Cortex of kidney (tissue), 1 donor: Measurements from ENCODE around the gene UPF1.
"Not testable (repeated sequence)": the region's sequence is repeated elsewhere in the genome, so short reads cannot be mapped to it uniquely, and the experiment has no call there.

Source experiments
- DNase-seq: peaks from one replicate; lab custom pipeline; 2025; lab: John Stamatoyannopoulos, UW

The UPF1 gene

DNA sequence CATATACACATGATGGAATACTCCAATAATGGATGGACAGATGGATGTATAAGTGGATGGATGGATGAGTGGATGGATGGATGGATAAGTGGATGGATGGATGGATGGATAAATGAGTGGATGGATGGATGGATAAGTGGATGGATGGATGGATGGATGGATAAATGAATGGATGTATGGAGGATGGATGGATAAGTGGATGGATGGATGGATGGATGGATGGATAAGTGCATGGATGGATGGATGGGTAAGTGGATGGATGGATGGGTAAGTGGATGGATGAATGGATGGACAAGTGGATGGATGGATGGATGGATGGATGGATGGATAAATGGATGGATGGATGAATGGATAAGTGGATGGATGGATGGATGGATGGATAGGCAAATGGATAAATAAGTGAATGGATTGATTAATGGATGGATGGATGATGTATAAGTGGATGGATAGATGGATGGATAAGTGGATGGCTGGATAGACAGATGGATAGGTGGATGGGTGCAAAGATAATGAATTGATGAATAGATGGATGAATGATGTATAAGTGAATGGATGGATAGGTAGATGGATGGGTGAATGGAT lies 32.3 kb upstream of the UPF1 start:
- no peak for DNase-seq

DNA sequence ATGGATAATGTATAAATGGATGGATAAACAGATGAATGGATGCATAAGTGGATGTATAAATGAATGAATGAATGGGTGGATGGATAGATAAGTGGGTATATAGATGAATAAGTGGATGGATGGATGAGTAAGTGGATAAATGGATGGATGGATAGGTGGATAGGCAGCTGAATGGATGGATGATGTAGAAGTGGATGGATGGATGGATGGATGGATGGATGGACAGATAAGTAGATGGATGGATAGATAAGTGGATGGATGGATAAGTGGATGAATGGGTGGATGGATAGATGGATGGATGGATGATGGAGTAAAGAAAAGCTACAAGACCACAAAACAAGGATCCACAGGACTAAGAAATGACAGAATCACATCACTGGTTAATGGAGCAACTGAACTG lies 31.7 kb upstream of the UPF1 start:
- no peak for DNase-seq

DNA sequence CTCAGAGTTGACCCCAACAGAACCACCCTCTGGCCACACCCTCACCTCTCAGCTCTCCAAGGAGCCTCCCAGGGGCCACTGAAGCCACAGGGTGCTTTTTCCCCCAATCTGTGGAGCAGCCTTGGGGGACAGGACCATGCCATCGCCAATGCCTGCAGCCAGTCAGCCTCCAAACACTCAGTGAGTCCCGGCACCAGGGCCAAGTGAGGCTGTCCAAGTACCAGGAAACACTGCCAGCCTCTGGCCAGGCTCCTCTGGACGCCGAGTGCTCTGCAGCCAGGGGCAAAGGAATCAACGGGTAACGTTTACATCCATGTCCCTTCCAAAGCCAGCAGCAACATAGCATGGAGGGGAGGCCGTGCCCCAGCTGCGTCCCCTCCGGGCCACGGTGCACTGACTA lies 31.1 kb upstream of the UPF1 start:
- DNase-seq, result no peak

DNA sequence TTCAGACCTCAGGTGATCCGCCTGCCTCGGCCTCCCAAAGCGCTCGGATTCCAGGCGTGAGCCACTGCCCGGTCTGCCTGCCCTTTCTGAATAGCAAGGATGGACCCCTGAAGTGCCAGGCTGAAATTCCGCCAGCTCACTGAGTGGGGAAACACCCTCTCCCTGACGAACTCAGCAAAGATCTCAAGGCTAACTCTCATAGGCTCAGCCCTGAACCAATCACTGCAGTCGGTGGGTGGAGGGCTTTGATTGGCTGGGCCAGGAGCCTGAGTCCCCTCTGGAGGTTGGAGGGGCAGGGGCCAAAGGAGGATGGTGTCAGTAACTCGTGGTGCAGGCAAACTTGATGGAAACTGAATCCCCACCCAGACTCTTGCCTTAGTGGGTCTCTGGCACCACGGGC lies 29.4 kb upstream of the UPF1 start:
- DNase-seq, result no peak

DNA sequence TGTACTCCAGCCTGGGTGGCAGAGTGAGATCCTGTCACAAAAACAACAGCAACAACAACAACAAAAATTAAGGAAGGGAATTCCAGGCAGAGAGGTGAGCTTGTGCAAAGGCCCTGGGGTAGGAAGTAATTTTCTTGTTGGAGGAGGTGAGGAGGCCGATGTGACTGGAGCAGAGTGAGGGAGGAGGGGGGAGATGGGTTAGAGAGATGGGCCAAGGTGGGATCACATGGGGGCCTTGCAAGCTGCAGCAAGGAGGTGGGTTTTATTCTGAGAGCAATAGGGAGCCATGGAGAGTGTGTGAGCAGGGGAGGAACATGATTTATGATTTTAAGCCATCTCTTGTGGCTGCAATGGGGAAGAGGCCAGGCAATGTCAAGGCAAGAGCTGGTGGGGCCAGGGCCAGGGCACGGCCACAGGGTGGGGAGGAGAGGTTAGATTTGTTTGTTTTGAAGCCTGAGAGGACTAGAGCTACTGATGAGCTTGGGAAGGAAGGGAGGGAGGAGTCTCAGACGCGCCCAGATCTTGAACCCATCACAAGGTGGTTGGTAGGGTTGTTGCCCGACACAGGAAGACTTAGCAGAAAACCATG lies 28.1 kb upstream of the UPF1 start:
- DNase-seq, result no peak

DNA sequence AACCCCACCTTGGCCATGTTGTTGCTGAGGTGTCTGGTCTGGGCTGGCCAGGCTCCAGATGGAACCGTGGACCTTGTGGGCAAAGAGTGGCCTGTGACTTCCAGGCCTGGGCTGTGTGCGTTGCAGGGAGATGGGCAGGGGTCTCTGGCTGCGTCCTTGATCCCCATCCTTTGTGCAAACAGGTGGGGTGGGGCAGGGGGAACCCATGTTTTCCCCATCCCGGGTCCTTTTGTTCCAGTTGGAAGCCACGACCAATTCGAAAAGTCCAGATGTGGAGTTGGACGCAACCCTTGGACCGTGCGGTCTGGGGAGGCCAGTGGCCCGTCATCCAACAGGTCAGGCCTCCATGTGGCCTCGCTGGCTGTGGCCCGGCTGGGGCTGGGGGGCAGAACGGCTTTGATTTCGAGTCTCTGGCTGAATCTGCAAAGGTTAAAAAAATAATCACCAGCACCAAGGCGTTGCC lies 27.6 kb upstream of the UPF1 start:
- DNase-seq, result no peak

DNA sequence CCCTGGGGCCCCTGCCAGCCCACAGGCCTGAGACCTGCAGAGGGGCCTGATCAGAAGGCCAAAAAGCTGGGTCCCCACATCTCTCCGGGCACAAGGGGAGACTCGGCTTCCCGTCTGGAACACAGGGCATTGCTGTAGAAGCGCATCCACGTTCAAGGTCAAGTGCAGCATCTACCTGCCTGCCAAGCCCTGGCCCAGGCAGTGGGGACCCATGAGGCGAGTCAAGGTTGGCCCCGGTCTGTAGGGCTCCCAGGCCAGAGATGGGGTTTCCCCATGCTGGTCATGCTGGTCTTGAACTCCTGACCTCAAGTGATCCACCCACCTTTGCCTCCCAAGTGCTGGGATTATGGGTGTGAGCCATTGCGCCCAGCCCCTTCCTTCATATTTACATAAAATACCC lies 27.1 kb upstream of the UPF1 start:
- no peak for DNase-seq

DNA sequence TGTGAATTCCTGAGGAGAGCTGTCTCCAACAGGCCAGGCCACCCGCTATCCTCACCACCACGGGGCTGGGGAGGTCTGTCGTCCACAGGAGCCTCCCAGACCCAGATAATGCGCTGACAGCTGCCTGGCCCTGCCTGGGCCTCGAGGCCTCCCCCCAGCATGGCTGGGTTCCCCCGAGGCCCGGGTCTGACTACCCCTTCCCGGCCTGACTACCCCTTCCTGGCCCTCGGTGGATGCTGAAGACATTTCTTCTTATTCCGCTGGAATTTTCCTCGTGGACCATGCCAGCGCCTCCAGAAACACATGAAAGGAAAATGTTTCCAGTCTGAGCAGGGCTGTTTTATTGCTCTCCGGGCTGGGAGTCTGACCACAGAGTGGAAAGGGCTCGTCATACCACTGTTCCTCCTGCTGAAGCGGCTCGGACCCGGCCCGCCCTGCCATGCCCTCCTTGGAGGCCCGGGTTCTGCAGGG lies 23.9 kb upstream of the UPF1 start:
- DNase-seq, result no peak

DNA sequence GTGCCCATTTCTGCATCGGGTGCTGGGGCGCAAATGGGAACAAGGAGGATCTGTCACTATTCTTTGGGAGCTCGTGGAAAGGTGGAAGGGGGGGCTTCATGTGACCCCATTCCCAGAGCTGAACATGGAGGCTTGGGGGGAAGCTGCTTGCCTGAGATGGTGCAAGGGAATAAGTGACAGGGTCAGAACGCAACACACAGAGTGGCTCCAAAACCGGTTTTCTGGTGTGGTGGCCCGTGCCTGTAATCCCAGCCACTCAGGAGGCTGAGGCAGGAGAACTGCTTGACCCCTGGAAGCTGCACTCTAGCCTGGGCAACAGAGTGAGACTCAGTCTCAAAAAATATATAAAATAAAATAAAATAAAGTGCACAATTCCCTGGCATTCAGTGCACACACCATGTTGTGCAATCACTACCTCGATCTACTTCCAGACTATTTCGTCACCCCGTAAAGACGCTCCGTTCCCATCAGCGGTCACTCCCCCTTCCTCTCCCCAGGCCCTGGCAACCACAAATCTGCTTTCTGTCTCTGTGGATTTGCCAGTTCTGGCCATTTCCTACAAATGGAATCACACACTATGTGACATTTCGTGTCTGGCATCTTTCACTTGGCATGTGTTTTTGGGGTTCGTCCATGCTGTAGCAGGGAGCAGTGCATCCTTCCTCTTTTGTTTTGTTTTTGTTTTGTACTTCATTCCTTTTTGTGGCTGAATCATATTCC lies 22.4 kb upstream of the UPF1 start:
- no peak for DNase-seq

DNA sequence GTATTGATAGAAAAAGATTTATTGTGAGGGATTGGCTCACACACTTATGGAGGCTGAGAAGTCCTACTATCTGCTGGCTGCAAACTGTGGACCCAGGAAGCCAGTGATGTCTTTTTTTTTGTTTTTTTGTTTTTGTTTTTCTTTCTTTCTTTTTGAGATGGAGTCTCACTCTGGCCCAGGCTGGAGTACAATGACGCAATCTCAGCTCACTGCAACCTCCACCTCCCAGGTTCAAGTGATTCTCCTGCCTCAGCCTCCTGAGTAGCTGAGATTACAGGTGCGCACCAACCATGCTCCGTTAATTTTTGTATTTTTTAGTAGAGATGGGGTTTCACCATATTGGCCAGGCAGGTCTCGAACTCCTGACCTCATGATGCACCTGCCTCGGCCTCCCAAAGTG lies 20.1 kb upstream of the UPF1 start:
- DNase-seq, result not testable (repeated sequence)

DNA sequence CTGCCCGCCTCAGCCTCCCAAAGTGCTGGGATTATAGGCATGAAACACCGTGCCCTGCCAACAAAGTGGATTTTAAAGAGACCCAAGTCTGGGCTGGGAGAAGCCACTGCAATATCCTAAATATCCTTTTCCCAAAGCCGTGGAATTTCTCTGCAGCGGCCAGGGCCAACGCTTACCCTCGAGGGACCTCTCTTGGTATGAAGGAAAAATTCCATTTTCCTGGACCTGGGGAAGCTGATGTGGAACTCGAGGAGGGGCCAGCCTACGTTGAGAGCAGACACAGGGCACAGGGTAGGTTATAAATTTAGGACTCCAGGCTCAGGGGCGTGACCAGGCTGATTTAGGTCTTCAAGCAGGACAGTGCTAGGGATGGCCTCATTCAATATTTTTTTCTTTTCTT lies 17.7 kb upstream of the UPF1 start:
- no peak for DNase-seq

DNA sequence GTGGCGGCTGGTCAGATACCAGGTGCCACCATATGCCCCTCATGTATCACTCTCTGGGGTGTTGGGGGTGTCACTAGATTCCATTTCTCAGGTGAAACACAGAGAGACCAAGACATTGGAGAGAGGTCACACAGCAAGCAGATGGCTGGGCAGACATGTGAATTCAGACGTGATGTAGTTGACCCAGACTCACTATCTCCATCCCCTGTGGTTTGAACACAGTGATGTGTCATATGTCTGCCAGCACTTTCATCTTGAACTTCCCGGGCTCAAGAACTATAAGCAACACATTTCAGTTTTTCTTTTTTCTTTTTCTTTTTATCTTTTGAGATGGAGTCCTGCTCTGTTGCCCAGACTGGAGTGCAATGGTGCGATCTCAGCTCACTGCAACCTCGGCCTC lies 16.1 kb upstream of the UPF1 start:
- DNase-seq, result no peak

DNA sequence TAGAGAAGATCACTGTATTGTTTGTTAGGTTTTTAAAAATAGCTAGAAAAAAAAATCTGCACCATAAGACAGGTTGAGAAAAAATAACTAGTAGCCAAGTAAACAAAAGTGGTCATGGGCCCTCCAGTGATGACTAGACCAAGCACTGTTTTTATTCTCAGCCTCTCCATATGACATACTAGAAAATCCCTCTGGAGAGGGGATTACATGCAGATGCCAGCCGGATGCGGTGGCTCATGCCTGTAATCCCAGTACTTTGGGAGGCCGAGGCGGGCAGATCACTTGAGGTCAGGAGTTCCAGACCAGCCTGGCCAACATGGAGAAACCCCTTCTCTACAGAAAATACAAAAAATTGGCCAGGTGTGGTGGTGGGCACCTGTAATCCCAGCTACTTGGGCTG lies 15.1 kb upstream of the UPF1 start:
- not testable (repeated sequence) for DNase-seq

DNA sequence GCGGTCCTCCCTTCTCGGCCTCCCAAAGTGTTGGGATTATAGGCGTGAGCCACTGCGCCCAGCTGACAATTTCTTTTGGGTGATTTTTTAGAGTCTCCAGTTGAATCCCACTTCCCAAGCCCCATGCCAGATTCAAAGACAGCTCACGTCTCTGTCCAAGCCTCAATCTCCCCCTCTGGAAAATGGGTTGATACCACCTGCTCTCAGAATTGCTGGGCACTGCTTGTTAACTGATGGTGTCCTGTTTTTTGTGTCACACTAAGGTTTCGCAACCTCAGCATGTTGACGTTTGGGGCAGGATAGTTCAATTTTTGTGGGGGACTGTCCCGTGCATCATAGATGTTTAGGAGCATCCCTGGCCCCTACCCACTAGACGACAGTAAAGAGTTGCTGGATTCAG lies 14.2 kb upstream of the UPF1 start:
- DNase-seq, result no peak

DNA sequence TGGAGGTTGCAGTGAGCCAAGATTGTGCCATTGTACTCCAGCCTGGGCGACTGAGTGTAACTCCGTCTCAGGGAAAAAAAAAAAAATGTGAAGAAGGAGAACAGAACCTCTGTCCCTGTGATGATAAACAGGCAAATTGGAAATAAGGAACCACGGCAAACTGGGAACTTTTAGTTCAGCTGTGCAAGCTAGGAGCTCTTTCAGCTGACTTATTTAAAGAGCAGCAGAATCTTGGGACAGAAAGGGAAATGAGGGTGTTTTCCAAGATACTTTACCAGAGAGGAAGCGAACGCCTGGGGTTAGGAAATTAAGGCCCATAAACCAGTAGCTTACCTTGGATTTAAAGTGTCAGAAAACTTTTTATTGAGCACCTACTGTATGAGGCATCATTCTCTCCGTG lies 3.0 kb upstream of the UPF1 start:
- no peak for DNase-seq

DNA sequence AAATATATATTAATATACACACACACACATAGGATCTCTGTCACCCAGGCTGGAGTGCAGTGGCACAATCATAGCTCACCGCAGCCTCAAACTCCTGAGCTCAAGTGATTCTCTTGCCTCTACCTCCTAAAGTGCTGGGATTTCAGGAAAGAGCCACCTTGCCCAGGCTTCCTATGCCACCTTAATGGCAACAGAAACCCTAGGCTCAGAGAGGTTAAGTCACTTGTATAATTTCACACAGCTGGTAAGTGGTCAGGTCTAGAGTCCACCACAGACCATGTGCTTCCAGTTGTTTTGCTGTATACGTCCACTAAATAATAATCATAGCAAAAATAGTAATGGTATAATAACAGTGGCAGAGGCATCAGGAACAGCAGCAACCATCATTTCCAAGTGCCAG lies 1.3 kb upstream of the UPF1 start:
- no peak for DNase-seq

DNA sequence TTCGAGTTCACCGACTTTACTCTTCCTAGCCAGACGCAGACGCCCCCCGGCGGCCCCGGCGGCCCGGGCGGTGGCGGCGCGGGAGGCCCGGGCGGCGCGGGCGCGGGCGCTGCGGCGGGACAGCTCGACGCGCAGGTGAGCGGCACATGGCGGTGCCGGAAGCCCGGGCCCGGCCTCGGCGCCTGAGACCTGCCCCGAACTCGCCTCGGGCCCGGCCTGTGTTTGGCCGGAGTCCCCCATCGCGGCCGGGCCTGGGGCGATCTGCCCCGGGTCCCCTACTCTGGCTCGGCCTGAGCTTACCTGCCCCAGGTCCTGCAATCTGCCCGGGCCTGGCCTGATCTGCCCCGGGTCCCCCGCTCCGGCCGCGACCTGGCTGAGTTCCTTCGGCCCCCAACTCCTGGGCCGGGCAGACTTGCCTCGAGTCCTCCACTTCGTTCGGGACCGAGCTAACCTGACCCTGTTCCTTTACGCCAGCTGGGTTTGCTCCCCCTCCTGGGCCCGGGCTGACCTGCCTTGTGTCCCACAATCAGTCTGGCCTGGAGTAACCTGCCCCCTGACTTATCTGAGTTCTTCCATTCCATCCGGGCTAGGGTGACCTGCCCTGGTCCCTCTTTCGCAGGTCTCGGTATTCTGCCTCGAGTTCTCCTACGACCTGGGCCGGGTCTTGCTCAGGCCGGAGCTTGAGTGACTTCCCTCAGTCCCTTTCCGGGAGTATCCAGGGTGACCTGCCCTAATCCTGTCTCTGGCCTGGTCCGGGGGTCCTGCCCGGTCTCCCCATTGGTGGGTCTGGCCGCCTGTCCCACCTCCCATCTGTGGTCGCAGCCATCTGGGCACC lies 764 bp downstream of the UPF1 start:
- DNase-seq, result no peak

DNA sequence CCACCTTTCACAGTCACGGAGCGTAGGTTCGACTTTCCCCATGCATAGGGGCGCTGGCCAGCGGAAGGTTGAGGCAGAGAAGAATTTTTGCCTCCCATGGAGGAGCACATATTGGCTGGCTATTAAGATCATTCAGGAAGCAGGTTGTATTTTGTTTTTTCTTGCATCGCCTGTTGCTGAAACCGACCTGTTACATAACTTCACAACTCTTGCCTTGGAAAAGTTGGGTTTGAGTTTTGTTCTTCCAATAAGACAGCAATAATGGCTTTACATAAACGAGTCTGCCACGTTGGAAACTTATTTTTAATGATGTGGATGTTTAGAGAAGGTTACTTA lies 1.4 kb downstream of the UPF1 start:
- DNase-seq, result no peak

DNA sequence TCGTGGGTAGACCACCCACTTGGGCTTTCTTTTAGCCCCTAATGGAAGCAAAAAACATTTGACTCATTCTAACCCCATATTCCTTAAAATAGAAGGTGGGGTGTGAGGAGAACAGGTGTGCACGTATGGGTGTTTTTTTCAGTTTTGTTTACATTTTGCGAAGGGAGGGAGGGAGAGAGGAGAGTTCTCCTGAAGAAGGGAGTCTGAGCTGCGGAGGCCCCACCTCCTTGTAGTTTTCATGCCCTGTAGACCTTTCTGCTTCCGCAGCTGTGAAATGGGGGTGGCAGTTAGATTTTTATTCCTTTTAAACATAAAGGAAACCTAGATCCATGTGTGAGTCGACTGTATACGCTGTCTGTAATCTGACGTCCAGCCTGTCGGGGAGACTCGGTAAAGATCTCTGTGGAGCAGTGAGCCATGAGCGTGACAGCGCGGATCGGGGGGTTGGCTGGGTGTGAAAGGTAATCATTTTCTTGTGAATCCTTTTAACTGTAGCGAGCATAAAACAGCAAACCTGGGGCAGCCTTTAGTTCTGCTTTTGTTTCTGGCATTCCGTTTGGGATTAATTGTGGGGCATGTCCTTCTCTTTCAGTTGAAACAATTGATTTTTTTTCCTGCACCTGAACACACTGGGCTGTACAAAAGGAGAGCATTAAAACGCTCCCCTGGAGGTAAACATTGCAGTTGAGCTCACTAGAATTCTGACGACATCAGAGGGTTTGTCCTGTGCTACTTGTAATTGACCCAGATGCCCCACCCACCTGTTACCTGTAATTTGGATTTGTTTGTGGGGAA lies 2.3 kb downstream of the UPF1 start:
- DNase-seq, result no peak

DNA sequence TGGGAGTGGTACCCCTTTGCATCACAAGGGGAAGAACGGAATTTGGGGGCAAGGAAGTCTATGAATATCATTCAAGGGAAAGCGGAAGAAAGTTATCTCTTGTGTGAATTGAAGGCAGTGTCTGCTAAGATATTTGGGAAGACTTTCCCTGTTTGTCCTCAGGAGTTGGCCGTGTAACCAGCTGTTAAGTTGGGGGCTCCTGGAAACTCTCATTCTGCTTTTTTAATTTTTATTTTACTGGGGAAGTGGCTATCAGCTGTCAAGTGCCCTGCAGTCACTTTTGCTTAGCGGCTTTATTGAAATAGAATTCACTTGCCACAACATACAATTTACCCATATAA lies 2.9 kb downstream of the UPF1 start:
- DNase-seq, result no peak

DNA sequence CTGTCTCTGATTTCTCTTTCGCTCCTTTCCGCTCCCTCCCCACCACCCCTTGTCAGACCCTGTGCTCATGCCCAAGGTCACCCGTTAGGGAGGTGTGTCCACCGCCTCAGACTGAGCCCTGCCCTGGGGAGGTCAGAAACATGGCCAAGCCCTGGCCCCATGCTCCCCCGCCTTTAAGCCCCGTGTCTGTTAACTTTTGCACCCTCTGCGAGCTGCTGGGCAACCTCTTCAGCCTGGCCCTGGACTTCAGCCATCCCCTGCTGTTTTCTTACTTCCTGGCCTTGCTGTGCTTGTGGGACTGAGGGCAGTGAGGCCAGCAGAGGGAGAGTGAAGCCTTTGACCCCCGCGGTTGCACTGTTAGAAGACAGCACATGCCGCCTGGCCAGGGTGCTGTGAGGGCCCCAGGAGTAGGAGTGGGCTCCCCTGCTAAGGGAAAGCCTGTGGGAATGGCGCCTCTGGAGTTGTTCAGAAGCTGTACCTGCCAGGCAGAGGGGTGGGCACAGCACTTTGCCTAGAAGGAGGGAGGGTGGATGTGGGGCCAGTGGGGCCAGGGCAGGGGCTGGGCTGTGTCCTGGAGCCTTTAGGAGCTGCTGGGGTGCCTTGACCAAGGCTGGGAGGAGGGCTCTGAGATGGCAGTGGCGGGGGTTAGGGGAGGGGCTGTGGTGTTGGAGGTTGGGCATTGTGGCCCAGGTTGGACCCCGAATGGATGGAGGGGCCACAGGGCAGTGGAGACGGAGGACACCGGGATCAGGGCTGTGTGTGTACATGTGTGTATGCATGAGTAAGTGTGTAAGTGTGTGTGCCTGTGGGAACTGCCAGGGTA lies 7.9 kb downstream of the UPF1 start:
- DNase-seq, result no peak
